ENCODE results near the gene ADAMTS13.
"Not testable (repeated sequence)": the region's sequence is repeated elsewhere in the genome, so short reads cannot be mapped to it uniquely, and the experiment has no call there.

ADAMTS13 gene

GRCh38 chr9:133421615-133422542, at the start of gene ADAMTS13:
ADAMTS13 (plus strand) TSS chr9:133422367; CDS start chr9:133422444, 77 bp downstream.
- DNase-seq (ENCODE audit: low read depth), result no peak

GRCh38 chr9:133374612-133375115, 47.5 kb upstream of the ADAMTS13 start:
- no peak for DNase-seq (ENCODE audit: low read depth)

- no peak for DNase-seq (ENCODE audit: low read depth)
These were observed 46.9 kb upstream of the ADAMTS13 start for GRCh38 chr9:133375116-133375723.

- DNase-seq (ENCODE audit: low read depth), result peak; percentile 74
These were observed 46.2 kb upstream of the ADAMTS13 start, which contains the start of the genes STKLD1 and SURF4 for GRCh38 chr9:133375724-133376654. STKLD1 (plus strand) TSS chr9:133376366; CDS start chr9:133376474, 108 bp downstream. SURF4 (minus strand) TSS chr9:133376060; CDS start chr9:133375969, 91 bp downstream.

- not testable (repeated sequence) for DNase-seq (ENCODE audit: low read depth)
These were observed 44.9 kb upstream of the ADAMTS13 start for GRCh38 chr9:133377280-133377679.

GRCh38 chr9:133377721-133378216, 44.4 kb upstream of the ADAMTS13 start:
- DNase-seq (ENCODE audit: low read depth), result no peak

GRCh38 chr9:133378408-133378962, 43.7 kb upstream of the ADAMTS13 start:
- DNase-seq (ENCODE audit: low read depth), result no peak

- no peak for DNase-seq (ENCODE audit: low read depth)
These were observed 42.7 kb upstream of the ADAMTS13 start for GRCh38 chr9:133379153-133380086.

GRCh38 chr9:133380734-133381133, 41.4 kb upstream of the ADAMTS13 start:
- no peak for DNase-seq (ENCODE audit: low read depth)

GRCh38 chr9:133382507-133383141, 39.5 kb upstream of the ADAMTS13 start:
- no peak for DNase-seq (ENCODE audit: low read depth)

GRCh38 chr9:133383438-133383837, 38.7 kb upstream of the ADAMTS13 start:
- DNase-seq (ENCODE audit: low read depth), result no peak

GRCh38 chr9:133384736-133385321, 37.3 kb upstream of the ADAMTS13 start:
- DNase-seq (ENCODE audit: low read depth), result no peak

- DNase-seq (ENCODE audit: low read depth), result no peak
These were observed 36.7 kb upstream of the ADAMTS13 start for GRCh38 chr9:133385452-133385851.

- no peak for DNase-seq (ENCODE audit: low read depth)
These were observed 35.8 kb upstream of the ADAMTS13 start for GRCh38 chr9:133386338-133386737.

- DNase-seq (ENCODE audit: low read depth), result no peak
These were observed 34.5 kb upstream of the ADAMTS13 start for GRCh38 chr9:133387680-133388079.

GRCh38 chr9:133389025-133389557, 33.1 kb upstream of the ADAMTS13 start:
- DNase-seq (ENCODE audit: low read depth), result no peak

GRCh38 chr9:133389562-133389961, 32.6 kb upstream of the ADAMTS13 start:
- DNase-seq (ENCODE audit: low read depth), result no peak

GRCh38 chr9:133390713-133391112, 31.5 kb upstream of the ADAMTS13 start:
- no peak for DNase-seq (ENCODE audit: low read depth)

- DNase-seq (ENCODE audit: low read depth), result not testable (repeated sequence)
These were observed 30.7 kb upstream of the ADAMTS13 start for GRCh38 chr9:133391449-133391848.

Measured in CMK (cell line).